Stimulated activated CD8-positive, alpha-beta memory T cell treated with anti-CD3 and anti-CD28 coated beads, Interleukin-7, amount 100 ng/mL, for 1 hour (primary cell): ENCODE measurements around the gene APOL4.
"Not testable (repeated sequence)": the region's sequence is repeated elsewhere in the genome, so short reads cannot be mapped to it uniquely, and the experiment has no call there.

Experiments used
- DNase-seq, 2 donors: peaks; one replicate each; pipeline ENCODE4 v3.0.0-alpha.2; 2020; ENCODE audit warnings: low read depth in 2 of 2

Gene APOL4

GRCh38 chr22:36201630-36202319, at the start of gene APOL4:
Gene APOL4, minus strand, starts transcription at chr22:36201809. Its CDS starts 75 bp downstream, at chr22:36201734.
- DNase-seq: no peak

- not testable (repeated sequence) for DNase-seq
Measured at GRCh38 chr22:36250292-36250960, 48.8 kb upstream of the APOL4 start.

GRCh38 chr22:36249160-36249559, 47.6 kb upstream of the APOL4 start:
- no peak for DNase-seq

- DNase-seq: no peak
Measured at GRCh38 chr22:36247955-36248354, 46.3 kb upstream of the APOL4 start.

GRCh38 chr22:36246718-36247117, 45.1 kb upstream of the APOL4 start:
- DNase-seq: no peak

GRCh38 chr22:36245805-36246356, 44.3 kb upstream of the APOL4 start:
- no peak for DNase-seq

GRCh38 chr22:36244522-36245391, 43.1 kb upstream of the APOL4 start:
- DNase-seq: no peak

- DNase-seq: no peak
Measured at GRCh38 chr22:36243986-36244385, 42.4 kb upstream of the APOL4 start.

GRCh38 chr22:36239401-36240171, 38.0 kb upstream of the APOL4 start, which contains the start of gene APOL2:
Gene APOL2, minus strand, starts transcription at chr22:36239527. Its CDS starts 6,365 bp downstream, at chr22:36233162.
- peak; percentile 60 to 61 for DNase-seq

GRCh38 chr22:36239150-36239400, 37.5 kb upstream of the APOL4 start:
- DNase-seq: no peak

- no peak for DNase-seq
Measured at GRCh38 chr22:36238373-36239149, 37.0 kb upstream of the APOL4 start.

- DNase-seq: no peak
Measured at GRCh38 chr22:36237462-36238372, 36.1 kb upstream of the APOL4 start.

- DNase-seq: no peak
Measured at GRCh38 chr22:36236388-36237319, 35.0 kb upstream of the APOL4 start.

GRCh38 chr22:36235585-36235984, 34.0 kb upstream of the APOL4 start:
- DNase-seq: no peak

GRCh38 chr22:36234919-36235318, 33.3 kb upstream of the APOL4 start:
- no peak for DNase-seq

- DNase-seq: no peak
Measured at GRCh38 chr22:36234213-36234612, 32.6 kb upstream of the APOL4 start.

- no peak for DNase-seq
Measured at GRCh38 chr22:36233796-36234195, 32.2 kb upstream of the APOL4 start.

- DNase-seq: no peak
Measured at GRCh38 chr22:36232715-36233401, 31.2 kb upstream of the APOL4 start.
